ENCODE results near the gene IRF1. TPM values are rescaled to one million over a fixed set of nuclear protein-coding genes. Genes with fewer than 3 reads are reported as not detected.
A peak's percentile ranks its signal among the peaks of the same experiment; 100 is the strongest.

Gene IRF1
- polyA plus RNA-seq, 3 donors = 125 to 363 (median 129) TPM

DNA sequence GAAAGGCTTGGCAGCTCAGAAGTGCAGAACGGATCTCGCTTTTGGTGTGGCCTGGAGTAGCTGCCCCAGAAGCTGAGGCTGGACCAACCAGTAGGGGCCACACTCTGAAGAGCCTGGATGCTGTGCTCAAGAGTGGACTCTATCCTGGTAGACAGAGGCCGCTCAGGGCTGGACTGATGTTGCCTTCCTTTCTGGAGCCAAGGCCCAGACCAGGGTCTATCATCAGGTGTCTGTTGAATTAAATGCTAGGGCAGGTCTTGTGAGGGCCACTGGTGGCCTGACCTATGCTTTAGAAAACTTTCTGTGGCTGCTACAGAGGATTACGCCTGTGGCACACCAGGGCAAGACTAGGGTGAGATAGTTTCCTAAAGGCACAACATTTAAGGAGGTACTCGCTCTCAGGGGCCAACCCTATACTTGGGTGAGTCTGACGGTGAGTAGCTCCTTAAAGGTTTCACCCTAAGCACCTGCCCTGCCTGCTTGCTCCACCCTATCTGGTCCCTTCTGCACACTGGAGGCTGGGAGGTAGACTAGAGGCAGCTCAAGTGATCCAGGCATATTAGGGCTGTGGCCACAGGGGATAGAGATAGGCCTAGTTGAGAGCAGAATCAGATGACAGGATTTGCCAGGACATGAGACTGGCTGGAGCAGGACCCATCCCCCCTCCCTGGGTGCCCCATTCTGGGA lies 9.8 kb upstream of the IRF1 start:
- Histone ChIP-seq H2AFZ (ENCODE audit: insufficient read depth, low read depth, low read length, poor library complexity, severe bottlenecking) (peak overlapping the region; percentile 43), H3K27ac (ENCODE audit: low read depth in 1 of 2, low read length in 2 of 2) (peak overlapping the region in 1 of 2 donors; percentile 45), H3K36me3 (replicated peaks in 1 of 2; ENCODE audit: control insufficient read depth in 1 of 2, insufficient read depth in 2 of 2, low read length in 2 of 2) (no peaks in the 10 kb centered on the region), H3K9ac (ENCODE audit: insufficient read depth, low read length, poor library complexity, severe bottlenecking) (no peak overlapping the region), H3K79me2 (ENCODE audit: insufficient read depth, low read length) (no peaks in the 10 kb centered on the region), H3K27me3 (ENCODE audit: control insufficient read depth in 2 of 2, insufficient read depth in 2 of 2, low read length in 2 of 2) (no peaks in the 10 kb centered on the region), H3K9me3 (replicated peaks in 1 of 2; ENCODE audit: control insufficient read depth in 1 of 2, insufficient read depth in 1 of 2, low read length in 2 of 2) (no peaks in the 10 kb centered on the region), H3K4me3 (replicated peaks in 1 of 3; ENCODE audit: low read depth in 2 of 3, low read length in 3 of 3) (no peak overlapping the region), H3K4me2 (replicated peaks; ENCODE audit: extremely low read depth, low read length, poor library complexity, severe bottlenecking) (no peak overlapping the region), H3K4me1 (ENCODE audit: control insufficient read depth in 1 of 2, insufficient read depth in 2 of 2, low read length in 2 of 2) (peaks cover 26 to 37% of the 10 kb centered on the region in 2 donors), H4K20me1 (ENCODE audit: insufficient read depth, low read length) (no peaks in the 10 kb centered on the region)
- no peaks in the 10 kb centered on the region for H3K9me3 Mint-ChIP-seq
- TF ChIP-seq CTCF (IDR thresholded peaks at IDR 0.05) = no peak
- H3K27me3 Mint-ChIP-seq (ENCODE audit: low read depth in 3 of 3) = peaks cover 0 to 4% (median 0%) of the 10 kb centered on the region in 3 donors
- DNase-seq = peak in 1 of 3 donors; percentile 5
- peak overlapping the region in 4 of 7 donors; percentile 26 to 75 (median 60) for H3K27ac Mint-ChIP-seq
- 100% methylated on average over 4 of the region's 6 CpGs for WGBS (ENCODE audit: insufficient coverage)
- peaks cover 35% of the 10 kb centered on the region for H3K4me1 Mint-ChIP-seq
- intact Hi-C loops (cut with micrococcal nuclease) = loop anchor here (1.0 to 10.0 kb wide), 3 partner anchors 114 to 324 kb away; partner anchors contain the start of gene SOWAHA (in 1 of the 2)
- H3K4me3 Mint-ChIP-seq = no peak overlapping the region
- no peaks in the 10 kb centered on the region for H3K36me3 Mint-ChIP-seq

GRCh38 chr5:132499440-132500243 lies 9.1 kb upstream of the IRF1 start:
- peak in 1 of 3 donors; percentile 37 for DNase-seq
- no peaks in the 10 kb centered on the region for H3K9me3 Mint-ChIP-seq

More at GRCh38 chr5:132499440-132500243, 9.1 kb upstream of the IRF1 start:
- Histone ChIP-seq H3K79me2 (ENCODE audit: insufficient read depth, low read length) (peaks cover 6% of the 10 kb centered on the region), H3K4me2 (replicated peaks; ENCODE audit: extremely low read depth, low read length, poor library complexity, severe bottlenecking) (no peak overlapping the region), H3K4me1 (ENCODE audit: control insufficient read depth in 1 of 2, insufficient read depth in 2 of 2, low read length in 2 of 2) (peaks cover 34 to 44% of the 10 kb centered on the region in 2 donors), H3K9ac (ENCODE audit: insufficient read depth, low read length, poor library complexity, severe bottlenecking) (no peak overlapping the region), H3K27ac (ENCODE audit: low read depth in 1 of 2, low read length in 2 of 2) (no peak overlapping the region), H3K27me3 (ENCODE audit: control insufficient read depth in 2 of 2, insufficient read depth in 2 of 2, low read length in 2 of 2) (no peaks in the 10 kb centered on the region), H2AFZ (ENCODE audit: insufficient read depth, low read depth, low read length, poor library complexity, severe bottlenecking) (no peak overlapping the region), H3K4me3 (replicated peaks in 1 of 3; ENCODE audit: low read depth in 2 of 3, low read length in 3 of 3) (no peak overlapping the region), H4K20me1 (ENCODE audit: insufficient read depth, low read length) (no peaks in the 10 kb centered on the region), H3K36me3 (replicated peaks in 1 of 2; ENCODE audit: control insufficient read depth in 1 of 2, insufficient read depth in 2 of 2, low read length in 2 of 2) (no peaks in the 10 kb centered on the region), H3K9me3 (replicated peaks in 1 of 2; ENCODE audit: control insufficient read depth in 1 of 2, insufficient read depth in 1 of 2, low read length in 2 of 2) (no peaks in the 10 kb centered on the region)
- Mint-ChIP-seq H3K36me3 (no peaks in the 10 kb centered on the region), H3K27ac (peak overlapping the region in 3 of 7 donors; percentile 62 to 80 (median 69)), H3K4me1 (peaks cover 42% of the 10 kb centered on the region), H3K4me3 (no peak overlapping the region), H3K27me3 (ENCODE audit: low read depth in 3 of 3) (peaks cover 0 to 4% (median 0%) of the 10 kb centered on the region in 3 donors)
- intact Hi-C loops (cut with micrococcal nuclease) = loop anchor here (1.0 to 10.0 kb wide), 5 partner anchors 37 to 325 kb away; partner anchors contain the start of genes SLC22A4 (in 1 of the 2) and SOWAHA (in 1 of the 2)
- no peak for TF ChIP-seq CTCF (IDR thresholded peaks at IDR 0.05)
- WGBS (ENCODE audit: insufficient coverage) = 76% methylated on average over 8 of the region's 9 CpGs
